COLO668 (cell line): ENCODE results near the gene WDR43.

Source experiments
- DNase-seq: peaks from one replicate; lab custom pipeline; 2025; ENCODE audit not compliant: unreplicated experiment; lab: John Stamatoyannopoulos, UW

The WDR43 gene

DNA sequence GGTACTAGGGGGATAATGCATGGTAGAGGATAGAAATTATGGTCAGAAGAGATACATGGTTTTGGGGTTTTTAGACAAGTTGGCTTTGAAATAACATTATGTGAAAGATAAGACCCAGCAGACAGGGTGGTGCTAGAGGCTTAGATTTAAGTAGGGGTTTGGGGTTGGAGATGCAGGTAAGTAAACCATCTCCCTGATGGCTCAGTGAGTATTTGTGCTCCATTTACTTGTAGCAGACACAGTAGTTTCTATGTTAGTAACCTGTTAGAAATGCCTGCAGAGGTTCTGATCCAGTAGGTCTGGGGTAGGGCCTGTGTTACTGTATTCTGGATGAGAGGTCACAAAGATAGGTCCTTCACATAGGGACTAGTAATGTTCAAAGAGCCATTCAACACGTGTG, 13.7 kb downstream of the WDR43 start:
- no peak for DNase-seq

DNA sequence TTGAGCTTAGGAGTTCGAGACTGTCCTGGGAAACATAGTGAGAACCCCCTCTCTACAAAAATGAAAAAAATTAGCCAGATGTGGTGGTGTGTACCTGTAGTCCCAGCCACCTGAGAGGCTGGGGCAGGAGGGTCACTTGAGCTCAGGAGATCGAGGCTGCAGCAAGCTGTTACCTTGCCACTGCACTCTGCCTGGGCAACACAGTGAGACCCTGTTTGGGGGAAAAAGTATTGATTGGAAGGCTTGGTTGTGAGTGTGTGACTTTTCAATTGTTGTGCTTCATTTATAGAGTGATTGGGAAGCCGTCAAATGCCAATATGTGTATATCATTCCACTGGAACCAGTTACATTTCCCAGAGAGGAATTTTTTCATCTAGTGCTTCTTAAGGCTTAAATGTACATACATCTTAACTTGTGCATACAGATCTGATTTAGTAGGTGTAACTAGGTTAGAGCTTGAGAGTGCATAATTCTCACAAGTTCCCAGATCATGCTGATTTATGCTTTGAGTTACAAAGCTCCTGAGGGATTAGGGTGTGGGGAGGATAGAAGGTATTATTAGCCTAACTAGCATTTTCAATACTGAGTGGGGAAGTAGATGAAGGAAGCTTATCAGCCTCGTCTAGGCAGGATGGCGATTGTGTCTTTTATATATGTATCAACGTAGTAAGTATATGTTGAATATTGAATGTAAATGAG, 15.3 kb downstream of the WDR43 start:
- DNase-seq: no peak

DNA sequence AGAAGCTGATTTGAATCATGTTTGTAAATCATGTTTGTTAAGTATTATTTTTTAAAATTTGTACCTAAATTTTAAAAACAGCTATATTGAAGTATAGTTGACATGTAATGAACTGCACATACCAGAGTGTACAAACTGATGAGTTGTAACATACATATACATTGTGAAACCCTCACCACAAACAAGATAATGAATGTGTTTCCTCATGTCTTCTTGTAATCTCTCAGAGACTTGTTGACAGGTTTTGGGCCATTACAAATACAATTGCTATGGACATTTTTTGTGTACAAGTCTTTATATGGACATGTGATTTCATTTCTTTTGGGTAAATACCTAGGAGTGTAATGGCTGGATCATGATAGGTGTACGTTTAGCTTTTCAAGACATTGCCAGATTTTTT, 21.5 kb downstream of the WDR43 start:
- DNase-seq: no peak

DNA sequence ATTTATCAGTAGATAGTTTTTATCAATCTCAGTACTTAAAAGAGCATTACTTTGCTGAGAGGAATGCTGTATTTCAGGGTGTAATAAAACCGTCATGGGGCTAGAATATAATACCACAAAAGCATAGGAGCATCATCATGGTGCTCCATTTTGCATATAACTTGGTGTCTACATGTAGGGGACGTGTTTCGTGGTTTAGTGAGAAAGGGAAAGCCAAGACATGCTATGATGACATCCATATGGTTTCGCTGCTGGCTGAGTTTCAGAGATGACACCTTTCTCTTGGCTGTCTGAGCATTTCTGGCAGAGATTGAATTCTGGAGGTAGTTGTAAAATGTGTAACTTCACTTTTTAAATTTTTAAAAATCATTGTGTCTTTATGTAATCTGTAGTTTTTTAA, 32.4 kb downstream of the WDR43 start:
- no peak for DNase-seq

DNA sequence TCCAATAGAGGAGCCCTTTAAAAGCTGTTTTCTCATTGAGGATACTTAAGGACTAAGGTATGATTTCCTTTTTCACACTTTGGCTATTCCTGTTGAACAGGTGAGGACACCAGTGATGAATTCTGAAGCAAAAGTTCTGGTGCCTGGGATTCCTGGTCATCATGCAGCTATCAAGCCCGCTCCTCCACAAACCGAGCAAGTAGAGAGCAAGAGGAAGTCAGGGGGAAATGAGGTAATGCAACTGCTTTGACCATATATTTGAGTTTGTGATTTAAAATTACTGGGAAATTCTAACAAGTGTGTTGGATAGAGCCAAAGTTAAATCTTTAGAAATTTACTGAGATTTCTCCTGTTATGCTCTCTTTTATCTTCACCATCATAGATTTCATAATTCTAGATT, 33.0 kb downstream of the WDR43 start:
- no peak for DNase-seq

DNA sequence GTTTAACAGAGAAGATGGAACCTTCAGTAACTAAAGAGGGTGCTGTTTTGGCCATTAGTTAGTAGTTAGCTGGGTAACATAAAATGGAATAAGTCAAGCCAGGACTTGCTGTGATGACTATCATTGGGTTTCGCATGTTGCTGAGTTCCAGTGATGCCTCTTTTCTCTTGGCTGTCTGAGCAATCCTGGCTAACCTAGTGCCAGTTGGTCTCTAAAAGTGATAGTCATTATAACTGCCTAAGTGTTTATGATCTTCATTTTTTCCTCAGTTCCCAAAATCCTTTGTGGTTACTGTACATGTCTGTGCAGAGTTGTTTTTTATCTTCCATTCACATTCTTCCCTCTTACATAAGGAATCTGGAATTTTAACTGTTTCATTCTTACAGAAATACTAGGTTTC, 33.4 kb downstream of the WDR43 start:
- no peak for DNase-seq

DNA sequence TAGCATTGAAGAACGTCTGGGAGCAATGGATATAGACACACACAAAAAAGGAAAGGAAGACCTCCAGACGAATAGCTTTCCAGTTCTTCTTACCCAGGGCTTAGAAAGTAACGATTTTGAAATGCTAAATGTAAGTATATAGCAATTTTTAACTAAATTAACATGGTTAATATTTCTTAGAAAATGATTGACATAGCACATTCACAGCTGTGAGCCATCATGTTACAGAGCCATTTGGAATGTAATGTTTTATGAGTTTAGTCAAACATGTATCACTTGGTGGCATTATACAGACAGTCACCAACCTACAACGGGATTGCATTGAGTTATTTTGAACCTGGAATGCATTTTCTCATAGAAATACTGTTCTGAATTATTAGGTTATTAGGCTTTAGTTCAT, 35.1 kb downstream of the WDR43 start:
- DNase-seq: no peak

DNA sequence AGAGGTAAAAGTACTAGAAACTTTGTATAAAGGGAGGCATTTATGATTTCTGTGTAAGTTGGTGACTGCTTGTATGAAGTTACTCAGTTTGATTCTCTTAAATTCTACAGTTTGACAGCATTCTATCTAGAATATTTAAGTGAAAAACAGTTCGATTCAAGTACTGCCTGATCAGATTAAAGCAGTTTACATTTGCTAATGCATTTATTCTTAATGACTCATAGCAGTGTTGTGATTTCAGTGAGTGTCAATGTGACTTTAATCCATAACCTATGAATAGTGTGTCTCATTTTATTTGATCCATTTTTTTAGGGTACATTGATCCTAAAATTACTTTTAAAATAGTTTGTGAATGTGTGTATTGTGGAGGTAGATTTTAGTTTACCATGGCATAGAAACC, 35.7 kb downstream of the WDR43 start:
- DNase-seq: no peak

DNA sequence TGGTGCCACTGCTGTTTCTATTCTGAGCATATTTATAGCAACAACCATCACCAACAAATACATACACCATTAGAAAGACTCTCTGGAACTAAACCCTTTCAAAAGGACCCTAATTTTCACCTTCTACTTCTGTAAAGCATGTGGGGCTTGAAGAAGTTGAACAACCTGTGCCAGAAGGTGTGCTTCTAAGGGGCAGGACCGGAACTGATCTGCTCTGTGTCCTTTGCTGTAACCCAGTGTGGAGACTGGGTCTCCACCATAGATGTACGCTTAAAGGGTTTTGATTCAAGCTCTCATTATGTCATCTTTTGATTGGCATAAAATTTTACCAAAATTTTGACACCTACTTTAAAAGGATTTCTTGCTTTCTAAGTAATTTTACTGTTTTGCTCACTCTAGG, 40.3 kb downstream of the WDR43 start:
- DNase-seq: no peak

DNA sequence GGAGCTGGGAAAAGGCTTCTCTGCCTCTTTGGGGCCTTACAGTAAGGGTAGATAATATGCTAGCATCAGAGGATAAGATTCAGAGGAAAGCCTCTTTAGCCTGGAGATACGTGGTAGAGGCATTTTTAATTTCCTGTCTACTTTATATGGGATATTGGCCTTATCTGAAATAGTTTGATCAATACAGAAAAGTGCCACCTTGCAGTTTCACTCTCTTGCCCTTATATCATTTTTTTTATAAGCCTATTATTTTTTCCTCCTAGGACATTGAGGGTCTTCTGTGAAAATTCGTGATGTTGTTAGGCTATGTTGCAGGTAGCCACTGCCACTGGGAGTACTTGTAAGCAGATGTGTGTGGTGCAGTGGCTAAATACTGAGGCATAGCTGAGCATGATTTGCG, 46.5 kb downstream of the WDR43 start:
- DNase-seq: no peak

DNA sequence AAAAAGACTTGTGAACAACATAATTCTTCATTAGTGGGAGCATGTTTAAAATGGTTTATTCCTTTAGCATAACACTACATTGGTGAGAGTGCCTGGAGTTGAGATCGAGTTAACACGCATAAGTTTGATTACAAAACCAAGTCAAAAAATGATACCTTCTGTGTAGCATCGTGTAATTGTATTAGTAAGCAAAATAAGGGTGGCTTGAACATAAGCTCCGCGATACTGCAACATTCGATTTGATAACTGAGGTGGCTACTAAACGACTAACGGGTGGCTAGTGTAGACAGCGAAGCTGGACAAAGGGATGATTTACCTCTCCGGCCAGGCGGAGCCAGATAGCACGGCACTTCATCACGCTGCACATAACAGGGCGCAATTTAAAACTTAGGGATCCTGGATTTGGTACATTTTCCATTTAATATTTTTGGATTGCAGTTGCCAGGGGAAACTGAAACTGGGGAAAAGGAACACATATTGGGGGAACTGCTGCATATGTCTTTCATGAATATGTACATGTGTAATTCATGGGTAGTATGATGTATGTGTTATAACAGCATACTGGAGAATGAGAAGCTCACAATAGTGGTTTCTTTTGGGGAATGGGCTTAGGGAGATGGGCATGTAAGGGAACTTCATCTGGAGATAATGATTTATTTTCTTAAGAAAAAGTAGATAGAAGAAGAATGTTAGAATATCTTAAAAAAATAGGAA, 50.2 kb downstream of the WDR43 start:
- DNase-seq: no peak

DNA sequence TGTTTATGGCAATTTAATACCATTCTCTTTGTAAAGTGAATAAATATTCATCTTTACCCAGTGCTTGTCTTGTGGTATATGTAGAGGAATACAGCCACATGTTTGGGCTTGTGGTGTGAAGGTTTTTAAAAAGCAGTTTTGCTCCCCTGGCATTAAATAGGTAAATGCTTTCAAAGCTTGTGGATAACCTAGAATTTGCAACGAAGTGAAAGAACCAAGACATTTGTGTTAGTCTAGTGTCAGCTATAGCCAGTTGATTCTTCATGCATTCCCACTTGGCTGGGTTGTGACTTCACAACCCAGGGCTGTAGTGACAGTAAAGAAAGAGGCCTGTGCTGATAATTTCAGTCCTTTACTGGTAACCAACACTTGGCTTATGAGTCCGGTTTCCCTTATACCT, 53.7 kb downstream of the WDR43 start:
- DNase-seq: no peak

DNA sequence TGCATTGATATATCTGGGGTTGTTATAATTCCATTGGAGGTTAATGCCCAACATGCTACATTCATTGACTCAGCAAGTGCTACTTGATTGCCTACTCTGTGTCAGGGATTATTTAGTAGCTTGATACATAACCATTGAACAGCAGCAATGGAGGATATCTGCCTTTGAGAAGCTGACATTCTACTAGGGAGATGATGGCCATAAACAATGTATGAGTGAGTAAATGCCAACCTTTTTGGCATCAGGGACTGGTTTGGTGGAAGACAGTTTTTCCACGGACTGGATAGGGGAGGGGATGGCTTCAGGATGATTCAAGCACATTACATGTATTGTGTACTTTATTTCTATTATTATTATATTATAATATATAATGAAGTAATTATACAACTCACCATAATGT, 54.7 kb downstream of the WDR43 start:
- no peak for DNase-seq

DNA sequence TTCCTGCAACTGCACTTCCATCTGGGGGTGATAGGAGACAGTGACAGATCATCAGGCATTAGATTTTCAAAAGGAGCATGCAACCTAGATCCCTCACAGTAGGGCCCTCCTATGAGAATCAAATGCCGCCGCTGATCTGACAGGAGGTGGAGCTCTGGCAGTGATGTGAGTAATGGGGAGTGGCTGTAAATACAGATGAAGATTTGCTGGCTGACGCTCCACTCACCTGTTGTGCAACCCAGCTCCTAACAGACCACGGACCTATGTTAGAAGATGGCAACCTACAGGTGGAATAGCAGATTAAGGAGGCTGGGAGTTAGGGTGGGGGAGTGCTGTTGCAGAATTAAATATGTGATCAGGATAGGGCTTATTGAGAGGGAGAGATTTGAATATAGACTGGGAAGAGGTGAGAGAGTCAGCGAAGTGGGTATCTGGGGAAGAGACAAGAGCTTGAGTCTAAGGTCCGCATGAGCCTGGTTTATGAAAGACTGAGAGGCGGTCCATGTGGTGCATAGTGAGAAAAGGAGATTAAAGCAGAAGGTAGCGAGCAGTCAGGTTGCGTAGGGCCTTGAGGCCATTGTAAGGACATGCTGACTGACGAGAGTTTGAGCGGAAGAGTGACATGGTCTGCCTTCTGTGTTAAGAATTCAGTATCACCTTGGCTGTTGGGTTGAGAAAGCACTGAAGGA, 55.3 kb downstream of the WDR43 start:
- DNase-seq: no peak

DNA sequence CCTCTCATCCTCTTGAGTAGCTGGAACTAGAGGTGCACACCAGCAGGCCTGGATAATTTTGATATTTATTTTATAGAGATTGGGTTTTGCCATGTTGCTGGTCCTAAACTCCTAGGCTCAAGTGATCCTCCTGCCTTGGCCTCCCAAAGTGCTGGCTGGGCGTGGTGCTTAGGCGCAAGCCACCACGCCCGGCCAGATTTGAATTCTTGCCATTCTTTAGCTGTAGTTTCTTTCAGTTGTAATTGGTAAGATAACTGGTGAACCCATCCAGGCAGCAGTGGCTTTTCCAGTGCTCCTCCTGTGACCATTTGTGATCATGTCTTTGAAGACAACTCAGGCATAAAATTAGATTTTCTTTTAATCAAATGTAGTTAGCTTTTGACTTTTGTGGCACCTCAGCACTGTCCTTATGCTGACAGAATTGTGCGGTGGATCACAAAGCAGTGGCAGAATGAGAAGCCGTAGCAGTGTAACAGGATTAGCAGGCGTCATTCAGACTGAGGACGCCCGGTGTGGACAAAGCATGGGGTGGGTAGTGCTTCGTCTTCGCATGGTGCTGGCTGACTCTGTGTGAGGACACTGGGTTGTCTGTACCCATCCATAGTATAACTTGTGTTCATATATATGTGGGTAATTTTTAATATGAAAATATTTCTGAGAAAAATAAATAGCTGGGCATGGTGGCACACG, 56.6 kb downstream of the WDR43 start:
- no peak for DNase-seq

DNA sequence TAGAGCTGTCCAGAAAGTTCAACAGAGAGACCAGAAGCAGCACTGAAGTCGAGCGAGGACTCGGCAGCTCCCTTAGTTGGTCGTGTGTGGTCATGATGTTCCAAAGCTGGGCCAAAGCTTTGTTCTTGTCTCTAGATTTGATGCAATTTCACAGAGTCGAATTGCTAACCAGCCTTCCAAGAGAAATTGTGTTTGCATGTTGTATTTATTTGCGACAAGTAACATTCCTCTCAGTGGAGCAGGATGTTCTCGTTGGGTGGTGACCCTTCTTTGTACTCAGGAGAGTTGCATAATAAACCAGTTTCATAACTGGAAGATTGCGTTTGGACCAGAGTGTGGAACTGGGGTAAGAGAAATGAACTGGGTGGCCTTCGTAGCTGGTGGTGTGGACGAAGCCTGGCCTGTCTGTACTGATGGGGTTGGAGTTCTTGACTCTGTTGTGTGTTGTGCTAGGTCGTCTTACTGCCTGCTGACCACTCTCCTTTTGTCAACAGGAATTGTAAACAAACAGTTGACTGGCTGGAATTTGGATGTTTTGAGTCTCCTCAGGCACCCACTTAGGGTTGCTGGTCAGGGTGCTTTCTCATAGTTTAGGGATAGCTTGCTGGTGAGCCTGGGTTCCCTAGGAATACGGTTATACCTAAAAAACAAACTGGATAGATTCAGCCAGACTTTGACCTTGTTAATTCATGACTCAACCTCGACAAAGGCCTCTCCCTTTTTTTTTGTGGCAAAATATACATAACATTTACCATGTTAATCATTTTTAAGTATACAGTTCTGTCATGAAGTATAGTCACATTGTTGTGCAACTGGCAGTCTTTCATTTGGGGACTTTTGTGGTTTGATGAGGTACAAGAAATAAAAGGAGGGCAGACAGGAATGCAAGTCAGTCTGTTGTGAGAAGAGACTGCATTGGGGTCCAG, 57.7 kb downstream of the WDR43 start:
- DNase-seq: no peak

DNA sequence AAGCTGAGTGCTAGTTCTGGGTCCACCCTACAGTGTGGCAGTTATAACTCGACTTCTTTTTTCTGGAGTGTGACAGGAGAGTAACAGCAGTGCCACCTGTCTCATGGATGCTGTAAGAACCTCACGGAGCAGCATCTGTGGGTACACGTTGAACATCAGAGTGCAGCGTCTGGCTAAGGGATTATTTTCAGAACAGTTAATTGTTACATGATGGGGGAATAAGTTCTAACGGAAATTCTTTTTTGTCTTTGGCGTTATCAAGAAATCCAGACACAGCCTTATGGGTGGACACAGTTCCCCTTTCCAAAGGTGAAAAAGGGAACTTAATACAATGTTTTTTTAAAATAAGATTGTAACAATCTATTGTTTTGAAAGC, 58.4 kb downstream of the WDR43 start:
- DNase-seq: no peak

DNA sequence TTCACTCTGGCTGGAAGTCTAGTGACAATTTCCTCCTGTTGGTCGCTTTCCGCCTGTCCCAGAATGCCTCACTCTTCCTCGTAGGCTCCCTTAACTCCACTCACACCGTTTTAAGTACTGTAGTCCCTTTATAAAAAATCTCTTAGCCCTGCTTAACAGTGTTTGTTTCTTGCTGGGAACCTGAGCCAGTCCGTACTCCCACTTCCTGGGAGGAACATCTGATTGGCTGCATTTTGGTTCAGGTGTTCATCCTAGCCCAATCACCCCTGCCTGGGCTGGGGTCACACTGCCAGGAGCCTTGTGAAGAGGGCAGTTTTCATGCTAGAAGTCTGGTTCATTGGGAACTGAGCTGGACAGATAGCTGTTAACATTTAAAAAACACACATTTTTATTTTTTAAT, 61.0 kb downstream of the WDR43 start:
- no peak for DNase-seq

DNA sequence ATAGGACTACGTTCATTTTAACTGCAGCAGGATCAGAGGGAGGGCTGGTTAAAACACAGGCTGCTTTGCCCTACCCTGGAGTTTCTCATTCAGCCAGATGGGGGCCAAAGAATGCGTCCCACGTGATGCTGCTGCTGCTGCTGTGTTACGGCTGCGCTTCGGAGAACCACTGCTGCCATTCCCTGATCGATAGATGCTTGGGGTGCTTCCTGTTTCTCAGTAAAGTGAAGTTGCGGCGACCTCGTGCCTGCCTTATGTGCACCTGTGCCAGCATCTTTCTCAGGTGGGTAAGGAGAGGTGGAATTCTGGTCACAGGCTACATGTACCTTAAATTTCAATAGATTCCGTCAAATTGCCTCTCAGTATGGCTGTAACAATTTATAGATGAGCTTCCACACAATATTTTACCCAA, 62.0 kb downstream of the WDR43 start:
- peak; percentile 15 for DNase-seq

DNA sequence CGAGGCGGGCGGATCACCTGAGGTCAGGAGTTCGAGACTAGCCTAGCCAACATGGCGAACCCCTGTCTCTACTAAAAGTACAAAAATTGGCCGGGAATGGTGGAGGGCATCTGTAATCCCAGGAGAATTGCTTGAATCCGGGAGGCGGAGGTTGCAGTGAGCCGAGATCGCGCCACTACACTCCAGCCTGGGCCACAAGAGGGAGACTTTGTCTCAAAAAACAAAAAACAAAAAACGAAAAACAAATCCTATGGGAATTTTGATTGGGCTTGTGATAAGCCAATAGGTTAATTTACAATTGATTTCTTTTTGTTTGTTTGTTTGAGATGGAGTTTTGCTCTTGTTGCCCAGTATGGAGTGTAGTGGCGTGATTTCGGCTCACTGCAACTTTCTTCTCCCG, 62.4 kb downstream of the WDR43 start:
- no peak for DNase-seq

DNA sequence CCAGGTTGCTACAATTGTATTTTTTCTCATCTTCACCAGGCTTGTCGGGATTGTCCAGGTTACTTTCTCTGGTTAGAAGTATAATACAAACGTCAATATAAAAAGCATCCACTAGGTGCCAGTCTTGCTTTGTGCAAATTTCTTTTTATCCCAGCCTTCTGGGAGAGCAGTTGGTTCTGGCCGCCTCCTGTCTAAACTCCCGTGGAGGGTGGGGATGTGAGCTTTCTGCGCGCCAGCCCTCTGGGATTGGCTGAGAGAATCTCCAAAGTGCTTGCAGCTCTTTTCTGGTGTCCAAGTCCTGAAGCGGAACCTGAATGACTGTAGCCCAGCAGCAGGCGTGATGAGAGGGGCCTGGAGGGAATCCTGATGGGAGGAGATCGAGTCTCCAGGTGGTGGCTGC, 64.2 kb downstream of the WDR43 start:
- peak; percentile 39 for DNase-seq
